Nephron (organoid): ENCODE data around the gene ZSCAN5A.
A peak's percentile ranks its signal among the peaks of the same experiment; 100 is the strongest.

Experiments
- H3K27ac Mint-ChIP-seq, 3 experiments: 2 replicates each; pipeline ENCODE4 v1.8.0; 2020; ENCODE audit warnings: mixed read lengths in 3 of 3, mild to moderate bottlenecking in 2 of 3, moderate library complexity in 1 of 3
- H3K27me3 Mint-ChIP-seq: 2 replicates; pipeline ENCODE4 v1.8.0; 2021; ENCODE audit warnings: low read depth, mild to moderate bottlenecking, moderate library complexity, mixed read lengths
- H3K36me3 Mint-ChIP-seq: 2 replicates; pipeline ENCODE4 v1.8.0; 2020; ENCODE audit warnings: low read depth, mixed read lengths
- H3K4me1 Mint-ChIP-seq: 2 replicates; pipeline ENCODE4 v1.8.0; 2020; ENCODE audit warnings: mixed read lengths
- H3K4me3 Mint-ChIP-seq, 3 experiments: 2 replicates each; pipeline ENCODE4 v1.8.0; 2020; ENCODE audit warnings: mild to moderate bottlenecking in 3 of 3, mixed read lengths in 3 of 3, moderate library complexity in 2 of 3
- H3K9me3 Mint-ChIP-seq: 2 replicates; pipeline ENCODE4 v1.8.0; 2020; ENCODE audit warnings: mixed read lengths
- CTCF ChIP-seq, 3 experiments: fragments of 200-600 bp; sonication (generic); IDR thresholded peaks; one replicate each; pipeline ENCODE4 v1.5.0; 2021; ENCODE audit warnings: antibody characterized with exemption in 3 of 3; ENCODE audit not compliant: unreplicated experiment in 3 of 3

Gene ZSCAN5A

GRCh38 chr19:56314381-56315076, at the start of gene ZSCAN5A:
Gene ZSCAN5A, minus strand, starts transcription at chr19:56314839. Its CDS starts 89,793 bp downstream, at chr19:56225046.
- peak within 1 kb of the TSS; percentile 99 to 100 (median 99) for H3K27ac Mint-ChIP-seq
- peak within 1 kb of the TSS; percentile 88 to 98 (median 95) for H3K4me3 Mint-ChIP-seq
- H3K27me3 Mint-ChIP-seq = no peaks in the 10 kb centered on the region
- H3K4me1 Mint-ChIP-seq = peaks cover 18% of the 10 kb centered on the region
- H3K9me3 Mint-ChIP-seq = no peaks in the 10 kb centered on the region
- TF ChIP-seq CTCF (IDR thresholded peaks at IDR 0.05; ENCODE audit: unreplicated experiment in 3 of 3) = no peak
- peaks cover 36% of the 10 kb centered on the region for H3K36me3 Mint-ChIP-seq

GRCh38 chr19:56360841-56361240, 46.2 kb upstream of the ZSCAN5A start:
- Mint-ChIP-seq H3K27me3 (no peaks in the 10 kb centered on the region), H3K36me3 (peaks cover 53% of the 10 kb centered on the region), H3K9me3 (peaks cover 67% of the 10 kb centered on the region), H3K27ac (no peak overlapping the region), H3K4me3 (no peak overlapping the region), H3K4me1 (no peaks in the 10 kb centered on the region)
- no peak for TF ChIP-seq CTCF (IDR thresholded peaks at IDR 0.05; ENCODE audit: unreplicated experiment in 3 of 3)

GRCh38 chr19:56356944-56357343, 42.3 kb upstream of the ZSCAN5A start:
- Mint-ChIP-seq H3K27me3 (no peaks in the 10 kb centered on the region), H3K9me3 (peaks cover 56% of the 10 kb centered on the region), H3K4me1 (no peaks in the 10 kb centered on the region), H3K36me3 (peaks cover 39% of the 10 kb centered on the region), H3K27ac (no peak overlapping the region), H3K4me3 (no peak overlapping the region)
- no peak for TF ChIP-seq CTCF (IDR thresholded peaks at IDR 0.05; ENCODE audit: unreplicated experiment in 3 of 3)

GRCh38 chr19:56355517-56355916, 40.9 kb upstream of the ZSCAN5A start:
- no peaks in the 10 kb centered on the region for H3K27me3 Mint-ChIP-seq
- H3K4me1 Mint-ChIP-seq = no peaks in the 10 kb centered on the region
- peaks cover 45% of the 10 kb centered on the region for H3K9me3 Mint-ChIP-seq
- TF ChIP-seq CTCF (IDR thresholded peaks at IDR 0.05; ENCODE audit: unreplicated experiment in 3 of 3) = no peak
- no peak overlapping the region for H3K4me3 Mint-ChIP-seq
- no peak overlapping the region for H3K27ac Mint-ChIP-seq
- H3K36me3 Mint-ChIP-seq = peaks cover 28% of the 10 kb centered on the region

- Mint-ChIP-seq H3K4me1 (no peaks in the 10 kb centered on the region), H3K27me3 (no peaks in the 10 kb centered on the region), H3K36me3 (peaks cover 4% of the 10 kb centered on the region), H3K9me3 (peaks cover 25% of the 10 kb centered on the region), H3K27ac (no peak overlapping the region), H3K4me3 (no peak overlapping the region)
- no peak for TF ChIP-seq CTCF (IDR thresholded peaks at IDR 0.05; ENCODE audit: unreplicated experiment in 3 of 3)
Measured at GRCh38 chr19:56351208-56351607, 36.6 kb upstream of the ZSCAN5A start.
